HG02571 (cell line): ENCODE measurements around the gene CARS1.

Experiments used
- ATAC-seq: cut with Tn5 transposase; IDR thresholded peaks from one replicate; pipeline ENCODE4 v1.9.1; 2021; ENCODE audit warnings: mild to moderate bottlenecking, moderate library complexity; ENCODE audit not compliant: unreplicated experiment

The CARS1 gene

DNA sequence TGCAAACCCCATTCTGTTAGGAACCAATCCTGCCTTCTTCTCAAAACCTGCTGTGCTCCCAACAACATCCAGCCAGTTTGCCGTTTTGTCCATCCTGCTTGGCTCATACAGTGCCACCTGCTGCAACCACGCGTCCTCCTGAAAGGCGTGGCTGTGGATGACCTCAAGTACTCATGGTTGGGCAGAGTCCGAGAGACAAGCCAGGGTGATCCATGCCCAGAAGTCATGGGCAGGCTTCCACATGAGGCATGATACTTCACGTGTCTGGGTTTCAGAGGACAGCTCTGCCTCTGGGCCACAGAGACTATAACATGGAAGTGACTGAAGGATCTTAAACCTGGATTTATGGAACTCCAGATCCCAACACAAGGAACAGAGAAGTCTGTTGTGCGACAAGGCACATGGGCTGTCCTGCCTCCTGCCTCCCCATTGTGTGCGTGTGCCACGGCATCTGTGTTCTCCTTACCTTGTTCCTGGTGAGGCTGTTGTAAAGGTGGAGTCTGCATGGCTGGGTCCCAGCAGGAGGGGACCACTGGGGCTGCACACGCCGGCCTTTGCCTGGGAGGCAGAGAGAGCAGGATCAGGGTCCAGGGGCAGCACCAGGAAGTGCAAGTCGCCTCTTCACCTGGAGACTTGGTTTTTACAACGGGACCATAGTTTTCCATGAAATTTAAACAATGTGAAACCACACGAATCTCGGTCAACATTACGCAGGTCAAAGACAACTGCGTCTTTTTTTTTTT is 15.4 kb downstream of the CARS1 start:
- no peak for ATAC-seq

DNA sequence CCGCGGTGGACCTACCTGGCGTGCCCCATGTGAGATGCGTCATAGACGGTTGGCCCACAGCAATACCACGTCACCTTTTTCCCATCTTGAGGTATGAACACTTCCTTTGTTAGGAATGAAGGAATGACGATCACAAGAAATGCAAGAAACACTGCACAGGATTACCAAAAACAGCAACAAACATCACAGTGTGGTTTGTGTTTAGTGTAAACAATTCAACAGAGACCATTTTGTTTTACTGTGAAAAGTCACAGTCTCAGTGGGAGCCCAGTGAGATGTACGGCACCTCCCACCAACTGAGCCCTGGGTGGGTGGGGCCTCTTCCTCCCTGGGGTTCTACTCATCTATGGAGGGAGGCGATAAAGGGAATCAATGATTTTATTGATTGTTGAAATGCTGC is 16.3 kb downstream of the CARS1 start:
- ATAC-seq = no peak

DNA sequence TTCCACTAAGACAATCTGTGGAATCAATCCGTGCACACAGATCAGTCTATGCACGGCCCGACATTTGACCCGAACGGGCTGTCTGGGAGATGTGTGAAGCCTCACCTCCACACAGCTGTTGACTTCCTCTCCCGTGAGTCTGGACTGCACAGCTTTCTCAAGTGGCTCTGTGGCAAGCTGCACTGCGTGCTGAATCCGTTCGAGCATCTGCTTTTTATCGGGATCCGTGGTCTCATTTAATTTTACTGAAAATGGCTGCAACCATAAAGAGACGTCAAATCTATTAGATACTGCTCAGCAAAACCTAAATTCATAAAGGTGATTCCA is 19.3 kb downstream of the CARS1 start:
- ATAC-seq = no peak

DNA sequence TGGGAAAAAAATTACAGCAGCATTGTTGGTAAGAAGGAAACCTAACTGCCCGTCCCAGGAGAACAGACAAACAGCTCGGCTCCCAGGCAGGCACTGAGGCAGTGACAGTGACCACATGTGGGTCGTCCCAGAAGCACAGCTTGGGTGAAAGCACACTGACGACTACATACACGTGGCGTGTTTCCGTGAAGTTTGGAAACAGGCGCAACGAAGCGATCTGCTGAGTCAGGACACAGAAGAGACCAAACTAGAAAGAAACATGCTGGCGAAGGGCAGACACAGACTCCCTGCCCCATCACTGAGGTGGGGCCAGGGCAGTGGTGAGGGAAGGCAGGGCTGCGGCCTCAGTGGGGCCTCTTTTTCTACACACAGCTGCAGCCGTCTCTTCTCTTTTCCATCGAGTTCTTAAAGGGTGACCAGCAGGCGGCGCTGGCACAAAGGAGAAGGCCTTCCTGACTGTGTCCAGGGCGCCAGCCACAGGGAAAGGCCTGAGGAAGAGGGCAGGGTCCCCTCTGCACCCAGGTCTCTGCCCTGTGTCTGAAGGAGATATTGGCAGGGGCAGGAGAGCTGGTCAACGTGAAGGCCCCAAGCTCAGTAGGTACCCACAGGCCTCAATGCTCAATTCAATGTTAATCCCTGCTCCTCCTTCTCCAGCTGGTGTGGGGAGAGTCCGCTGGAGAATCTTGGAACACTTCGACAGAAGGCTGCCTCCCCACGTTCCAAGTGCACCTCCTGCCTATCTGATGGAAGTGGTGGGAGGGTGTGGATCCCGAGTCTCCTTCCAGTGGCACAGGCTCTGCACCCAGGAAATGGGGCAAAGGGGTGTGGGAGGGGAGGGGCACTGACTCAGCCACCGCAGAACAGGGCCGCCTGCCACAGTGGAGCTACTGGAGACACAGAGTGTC is 19.9 kb downstream of the CARS1 start:
- no peak for ATAC-seq

DNA sequence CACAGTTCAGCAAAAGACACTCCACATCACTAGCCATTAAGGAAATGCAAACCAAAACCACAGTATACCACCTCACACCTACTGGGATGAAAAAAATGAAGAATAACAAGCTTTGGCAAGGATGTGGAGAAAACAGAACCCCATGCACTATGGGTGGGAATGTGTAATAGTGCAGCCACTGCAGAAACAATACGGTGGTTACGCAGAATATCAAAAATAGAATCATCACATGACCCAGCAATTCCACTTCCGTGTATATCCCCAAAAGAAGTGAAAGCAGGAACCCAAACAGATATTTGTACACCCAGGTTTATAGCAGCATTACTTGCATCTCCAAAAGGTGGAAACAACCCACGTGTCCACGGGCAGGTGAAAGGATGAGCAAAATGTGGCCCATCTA is 20.8 kb downstream of the CARS1 start:
- no peak for ATAC-seq

DNA sequence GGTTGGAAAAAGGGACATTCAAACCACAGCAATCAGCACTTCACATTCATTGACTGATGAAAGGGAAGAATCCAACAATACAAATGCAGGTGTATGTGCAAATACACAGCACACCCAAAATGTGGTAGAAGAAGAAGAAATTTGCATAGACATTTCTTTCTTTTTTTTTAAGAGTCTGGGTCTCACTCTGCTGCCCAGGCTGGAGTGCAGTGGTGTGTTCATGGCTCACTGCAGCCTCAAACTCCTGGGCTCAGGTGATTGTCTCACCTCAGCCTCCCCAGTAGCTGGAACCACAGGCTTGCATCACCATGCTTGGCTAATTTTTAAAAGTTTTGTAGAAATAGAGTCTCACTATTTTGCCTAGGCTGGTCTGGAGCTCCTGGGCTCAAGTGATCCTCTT is 21.9 kb downstream of the CARS1 start:
- no peak for ATAC-seq

DNA sequence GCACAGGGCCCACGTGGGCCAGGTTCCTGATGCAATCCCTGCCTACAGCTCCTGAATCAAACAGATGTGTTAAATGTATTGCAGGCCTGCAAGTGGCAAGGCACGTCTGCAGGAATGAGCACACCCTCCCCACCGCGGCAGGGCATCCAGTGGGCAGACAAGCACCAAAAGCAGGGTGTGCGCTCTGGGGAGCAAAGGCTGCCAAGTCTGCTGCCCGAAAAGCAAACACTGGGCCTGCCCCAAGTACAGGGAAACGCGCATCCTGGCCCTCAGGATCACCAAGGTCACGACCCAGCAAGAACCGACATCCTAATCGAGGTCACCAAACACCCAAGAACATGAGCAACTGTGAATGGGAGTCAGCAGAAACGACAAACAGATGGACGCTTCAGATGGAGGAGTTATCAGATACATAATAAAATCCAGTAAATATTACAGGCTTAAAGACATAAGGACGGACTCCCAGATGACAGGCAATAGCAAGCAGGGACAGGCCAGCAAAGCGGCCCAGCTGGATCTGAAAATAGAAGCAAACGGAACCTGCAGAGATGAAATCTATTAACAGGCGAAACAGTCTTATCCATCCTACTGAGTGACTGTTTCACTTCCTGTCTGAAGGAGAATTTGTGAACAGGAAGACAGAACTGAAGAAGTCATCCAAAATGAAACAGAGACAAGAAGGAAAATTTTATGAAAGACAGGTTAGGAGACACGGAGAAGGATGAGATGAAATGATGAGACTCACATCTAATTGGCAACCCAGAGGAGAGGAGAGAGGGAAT is 26.7 kb downstream of the CARS1 start:
- ATAC-seq = no peak

DNA sequence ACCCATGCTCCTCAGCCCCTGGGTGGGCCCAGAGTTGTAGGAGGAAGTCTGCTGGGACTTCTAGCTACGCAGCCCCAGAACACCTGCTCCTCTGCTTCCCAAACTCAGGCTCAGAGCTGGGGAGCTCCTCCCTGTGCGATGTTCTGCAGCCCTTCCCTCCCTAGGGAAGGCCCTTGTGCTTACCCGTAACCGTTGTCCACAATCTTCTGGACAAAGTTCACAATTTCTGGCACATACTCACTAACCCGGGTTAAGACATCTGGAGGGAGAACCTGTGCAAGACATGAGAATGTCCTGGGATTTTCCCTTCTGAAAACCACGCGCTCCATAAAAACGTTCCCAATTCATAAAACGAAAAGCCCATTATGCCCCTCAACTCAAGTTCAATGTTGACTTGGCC is 28.4 kb downstream of the CARS1 start:
- ATAC-seq = no peak

DNA sequence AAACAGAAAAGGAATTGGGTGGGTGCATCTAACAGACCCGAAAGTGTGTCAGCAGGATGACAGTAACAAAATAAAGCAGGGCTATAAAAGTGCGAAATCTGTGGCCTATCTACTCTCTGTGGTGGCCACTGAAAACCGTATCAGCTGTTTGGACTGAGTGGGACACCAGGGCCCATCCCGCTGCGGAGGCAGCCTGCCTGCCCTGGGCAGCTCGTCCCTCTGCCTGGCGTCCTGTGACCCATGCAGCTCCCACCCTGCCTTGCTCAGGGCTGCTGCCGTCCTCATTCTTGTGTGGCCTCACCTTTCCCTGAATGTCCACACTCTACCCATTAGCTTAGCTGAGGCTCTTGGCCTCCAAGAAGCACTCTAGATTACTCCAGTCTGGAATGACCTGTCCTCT is 30.4 kb downstream of the CARS1 start:
- no peak for ATAC-seq

DNA sequence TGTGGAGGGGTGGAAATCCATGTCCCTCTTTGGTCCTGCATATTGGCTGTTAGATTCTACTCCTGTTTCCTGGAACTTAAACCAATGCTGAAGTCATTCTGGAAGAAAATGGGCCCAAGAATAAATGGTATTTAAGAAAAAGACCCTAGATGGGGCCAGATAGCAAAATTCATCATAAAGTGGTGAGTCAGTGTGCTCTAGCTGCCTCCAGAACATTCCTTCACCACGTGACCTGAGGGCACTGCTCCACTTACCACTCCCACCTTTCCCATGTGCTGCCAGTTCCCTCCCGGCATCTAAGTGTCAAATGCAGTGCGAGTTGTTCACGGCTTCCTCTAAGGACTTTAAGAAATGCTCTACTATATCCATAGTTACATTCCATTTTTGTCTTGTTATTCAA is 34.2 kb downstream of the CARS1 start:
- ATAC-seq = no peak

DNA sequence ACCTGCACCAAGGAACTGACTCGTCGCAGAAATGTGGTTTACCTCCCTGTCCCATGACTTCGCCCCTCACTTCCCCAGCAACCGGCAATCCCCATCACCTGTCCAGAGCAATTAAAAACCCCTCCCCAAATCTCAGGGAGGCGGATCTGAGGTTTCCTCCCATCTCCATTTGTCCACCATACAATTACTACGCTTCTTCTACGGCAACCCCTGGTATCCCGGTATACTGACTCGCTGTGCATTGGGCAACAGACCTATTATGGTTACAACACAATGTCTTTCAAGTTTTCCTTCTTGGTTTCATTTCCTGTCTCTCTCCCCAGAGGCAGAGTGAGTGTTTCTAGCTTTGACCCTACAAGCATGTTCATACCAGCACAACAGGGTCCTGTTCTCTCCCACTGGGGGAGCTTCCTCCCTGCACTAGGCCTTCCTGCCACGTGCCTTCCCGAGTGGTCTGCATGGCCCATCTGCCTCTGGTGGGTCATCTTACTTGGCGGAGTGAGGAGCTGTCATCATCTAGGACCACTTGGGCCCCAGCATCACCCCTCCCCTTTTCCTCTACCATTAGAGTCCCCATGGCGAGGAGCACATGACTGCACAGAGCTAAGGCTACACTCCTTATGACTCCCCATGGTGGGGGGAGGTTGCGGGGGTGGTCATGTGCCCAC is 34.8 kb downstream of the CARS1 start:
- no peak for ATAC-seq

DNA sequence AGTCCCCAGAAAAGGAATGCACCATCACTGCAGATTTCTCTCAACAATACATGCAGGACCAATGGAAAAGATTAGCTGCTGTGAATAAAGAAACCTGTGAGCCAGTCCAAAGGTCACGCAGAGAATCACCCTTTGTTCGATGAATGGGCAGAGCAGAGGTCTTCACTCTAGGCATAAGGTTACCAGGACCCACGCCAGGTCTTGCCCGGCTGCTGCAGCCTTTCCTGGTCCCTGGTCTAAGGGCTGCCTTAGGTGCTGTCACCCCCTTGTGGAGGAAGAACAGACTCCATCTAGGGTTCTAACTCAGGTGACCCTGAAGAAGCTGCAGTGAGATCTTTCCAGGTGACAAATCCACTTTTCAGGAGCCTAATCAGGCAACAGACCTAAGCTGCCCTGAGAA is 36.1 kb downstream of the CARS1 start:
- ATAC-seq = no peak

DNA sequence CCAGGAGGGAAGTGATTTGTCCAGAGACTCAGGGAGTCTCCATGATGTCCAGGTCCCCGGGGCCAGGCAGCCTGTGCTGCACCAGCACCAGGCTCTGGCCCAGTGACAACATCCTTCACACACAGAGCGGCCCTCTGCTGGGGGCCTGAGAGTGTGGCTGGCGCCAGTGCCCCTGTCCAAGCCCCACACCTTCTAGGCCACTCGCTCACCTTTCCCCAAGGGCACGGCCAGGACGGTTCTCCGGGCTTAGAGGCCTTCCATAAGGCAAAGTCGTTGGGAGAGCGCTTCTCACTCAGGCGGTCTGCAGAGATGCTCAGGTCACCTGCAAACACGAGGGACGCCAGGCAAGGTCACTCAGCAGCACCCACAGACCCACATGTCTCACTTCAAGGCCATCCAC is 37.2 kb downstream of the CARS1 start:
- no peak for ATAC-seq

DNA sequence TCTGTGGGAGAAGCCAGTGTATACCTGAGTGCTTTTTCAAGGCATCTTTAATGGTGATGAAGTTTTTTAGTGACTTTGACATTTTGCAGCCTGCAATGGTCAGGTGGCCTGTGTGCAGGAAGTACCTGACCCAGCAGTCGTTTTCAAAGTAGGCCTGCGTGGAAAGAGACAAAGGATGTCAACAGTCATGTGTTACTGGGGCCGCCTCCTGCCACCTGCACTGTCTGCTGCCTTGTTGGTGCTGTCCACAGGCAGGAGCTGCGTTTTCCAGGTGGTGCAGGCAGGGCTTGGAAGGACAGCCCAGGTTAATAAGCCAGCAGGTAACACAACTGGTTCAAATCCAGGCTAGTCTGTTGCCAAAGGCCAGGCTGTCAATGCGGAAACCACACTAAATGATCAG is 38.6 kb downstream of the CARS1 start:
- ATAC-seq = no peak

DNA sequence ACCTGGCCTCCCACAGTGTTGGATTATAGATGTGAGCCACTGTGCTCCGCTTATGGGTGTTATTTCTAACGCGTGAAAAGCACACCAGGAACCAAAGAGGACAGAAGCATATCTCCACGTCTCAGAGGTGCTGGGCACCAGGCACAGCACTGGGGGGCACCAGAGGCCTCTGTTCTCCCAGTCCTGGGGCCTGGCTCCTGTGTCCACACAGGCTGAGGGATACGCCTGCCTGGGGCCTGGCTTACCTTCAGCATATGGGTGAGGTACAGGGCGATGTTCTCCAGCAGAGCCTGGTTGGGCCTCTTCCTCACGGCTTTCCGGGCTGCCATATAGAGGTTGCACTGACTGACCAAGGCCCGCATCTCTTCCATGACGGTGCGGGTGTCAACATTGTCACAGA is 40.4 kb downstream of the CARS1 start:
- no peak for ATAC-seq

DNA sequence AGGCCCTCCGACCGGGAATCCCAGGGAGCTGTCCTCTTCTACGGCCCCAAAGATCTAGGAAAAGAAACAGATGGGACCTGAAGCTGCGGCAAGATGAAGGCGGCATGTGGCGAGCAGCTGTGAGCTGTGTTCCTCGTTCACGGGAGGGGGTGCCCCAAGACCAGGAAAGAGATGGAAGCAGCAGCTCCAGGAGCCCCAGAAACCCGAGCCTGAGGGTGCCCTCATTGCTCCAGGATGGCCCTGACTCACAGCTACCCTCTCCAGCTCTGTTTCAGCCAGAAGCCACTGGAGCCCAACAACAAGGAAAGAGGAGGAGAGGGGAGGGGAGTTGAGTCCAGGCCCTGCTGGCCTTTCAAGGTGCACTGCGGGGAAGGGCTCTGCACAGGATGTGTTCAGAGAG is 41.4 kb downstream of the CARS1 start:
- no peak for ATAC-seq

DNA sequence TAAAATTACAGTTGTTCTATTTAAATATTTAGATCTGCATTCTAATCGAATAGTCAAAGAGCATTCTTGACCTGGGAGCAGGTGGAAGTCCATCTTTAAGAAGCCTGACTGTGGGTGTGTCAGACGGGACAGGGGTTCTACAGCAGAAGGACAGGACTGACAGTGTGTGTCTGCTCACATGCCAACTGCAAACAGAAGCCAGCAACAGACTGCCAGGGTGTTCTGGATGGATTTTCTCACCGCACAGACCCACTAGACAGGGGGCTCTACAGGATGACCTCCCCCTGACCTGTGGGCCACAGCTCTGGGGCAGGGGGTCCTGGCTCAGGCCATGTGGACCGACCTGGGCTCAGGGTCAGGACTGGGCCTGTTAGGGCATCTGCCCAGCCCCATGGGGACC is 42.3 kb downstream of the CARS1 start:
- ATAC-seq = no peak

DNA sequence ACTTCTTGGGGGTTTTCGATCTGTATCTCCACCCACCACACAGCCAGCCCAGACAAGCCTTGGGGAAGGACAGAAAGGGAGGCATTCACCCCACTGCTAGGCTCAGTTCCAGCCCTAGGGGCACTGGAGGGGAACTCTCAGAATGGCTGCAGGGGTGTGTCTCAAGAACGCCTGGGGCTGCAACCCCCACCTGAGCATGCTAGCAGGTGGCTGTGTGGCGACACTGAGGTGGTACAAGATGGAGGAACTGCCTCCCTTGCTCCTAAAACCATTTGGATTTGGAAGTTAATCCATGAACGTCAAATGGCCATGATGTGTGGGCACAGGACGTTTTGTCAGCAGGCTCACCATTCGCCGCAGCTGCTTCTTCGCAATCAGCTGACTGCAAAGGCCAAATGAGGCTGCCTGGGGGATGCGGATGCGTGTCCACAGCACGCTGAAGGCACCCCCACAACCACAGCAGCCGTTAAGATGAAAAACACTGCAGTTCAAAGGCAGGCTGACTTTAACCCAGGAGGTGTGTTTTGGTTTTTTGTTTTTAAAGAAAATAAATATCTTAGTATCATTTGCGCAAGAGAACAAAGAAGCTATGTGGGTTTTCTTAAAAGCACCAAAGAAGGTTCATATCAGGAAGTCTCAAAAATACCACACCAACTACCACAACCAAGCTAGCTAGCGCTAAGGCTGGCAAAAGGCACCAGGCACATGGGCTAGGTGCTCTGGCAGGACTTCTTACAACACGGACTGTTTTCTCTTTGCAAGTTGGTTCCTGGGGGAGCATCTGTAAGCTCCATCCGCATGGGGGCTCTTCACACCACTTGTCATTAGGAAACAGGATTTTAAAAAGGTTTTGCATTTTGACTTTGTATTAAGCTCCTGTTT is 42.9 kb downstream of the CARS1 start:
- no peak for ATAC-seq

DNA sequence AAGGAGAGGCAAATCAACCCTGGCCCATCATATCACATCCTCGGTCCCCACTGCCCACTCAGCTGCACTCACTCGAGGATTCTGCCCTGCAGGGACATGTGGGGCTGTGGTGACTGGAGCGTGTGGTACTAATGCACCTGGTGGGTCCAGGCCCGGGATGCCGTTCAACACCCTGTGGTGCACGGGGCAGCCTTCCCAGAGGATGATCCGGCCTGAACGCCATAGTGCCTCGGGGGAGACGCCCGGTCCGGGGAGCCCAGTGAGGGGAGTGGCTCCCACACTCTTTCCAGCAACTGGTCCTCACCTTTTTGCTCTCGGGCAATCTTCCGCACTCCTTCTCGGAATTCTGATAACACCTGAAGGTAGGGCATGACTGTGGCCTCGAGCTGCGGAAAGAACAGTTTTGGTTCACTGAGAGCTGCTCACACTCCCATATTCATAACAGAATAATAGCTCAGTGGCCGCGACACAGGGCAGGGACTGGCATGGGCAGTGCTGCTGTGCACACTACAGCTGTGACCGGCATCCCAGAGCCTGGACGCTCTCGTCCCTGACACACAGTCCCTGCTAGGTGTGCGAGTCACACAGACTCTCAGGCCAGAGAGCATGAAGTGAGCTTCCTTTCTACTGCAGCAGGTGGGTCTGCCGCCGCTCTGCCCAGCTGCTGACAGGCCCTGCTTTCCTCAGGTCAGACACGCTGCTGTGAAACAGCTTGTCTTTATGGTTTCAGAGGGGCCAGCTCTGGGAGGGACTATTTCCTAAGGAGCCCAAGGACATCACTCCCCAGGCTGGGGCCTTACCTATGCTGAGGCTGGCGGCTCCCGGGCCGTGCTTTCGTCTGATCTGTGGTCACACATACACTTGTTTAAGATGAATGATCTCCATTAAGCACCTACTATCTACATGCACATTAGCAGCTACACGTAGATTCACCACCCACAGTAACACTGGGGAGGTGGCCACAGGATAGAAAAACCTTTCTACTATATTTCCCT is 45.0 kb downstream of the CARS1 start:
- no peak for ATAC-seq
